Astrocyte (in vitro differentiated cells and primary cell): ENCODE results near the gene EVC.

Source experiments
- CTCF ChIP-seq: IDR thresholded peaks from 2 replicates; pipeline ENCODE4 v1.5.1; 2011; ENCODE audit warnings: low read depth, mild to moderate bottlenecking, inconsistent platforms, low read length, moderate library complexity; ENCODE audit not compliant: insufficient read depth
- EZH2 ChIP-seq: IDR thresholded peaks from 2 replicates; pipeline ENCODE4 v1.6.1; 2012; ENCODE audit warnings: mild to moderate bottlenecking, low read length, inconsistent platforms; ENCODE audit not compliant: insufficient read depth

- TF ChIP-seq CTCF (no peak), EZH2 (no peak)
These were observed 10.5 kb upstream of the EVC start for GRCh38 chr4:5700459-5700858.
